ENCODE results near the gene RXFP3.
"Not testable (repeated sequence)": the region's sequence is repeated elsewhere in the genome, so short reads cannot be mapped to it uniquely, and the experiment has no call there.

RXFP3 gene, protein sequence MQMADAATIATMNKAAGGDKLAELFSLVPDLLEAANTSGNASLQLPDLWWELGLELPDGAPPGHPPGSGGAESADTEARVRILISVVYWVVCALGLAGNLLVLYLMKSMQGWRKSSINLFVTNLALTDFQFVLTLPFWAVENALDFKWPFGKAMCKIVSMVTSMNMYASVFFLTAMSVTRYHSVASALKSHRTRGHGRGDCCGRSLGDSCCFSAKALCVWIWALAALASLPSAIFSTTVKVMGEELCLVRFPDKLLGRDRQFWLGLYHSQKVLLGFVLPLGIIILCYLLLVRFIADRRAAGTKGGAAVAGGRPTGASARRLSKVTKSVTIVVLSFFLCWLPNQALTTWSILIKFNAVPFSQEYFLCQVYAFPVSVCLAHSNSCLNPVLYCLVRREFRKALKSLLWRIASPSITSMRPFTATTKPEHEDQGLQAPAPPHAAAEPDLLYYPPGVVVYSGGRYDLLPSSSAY

DNA sequence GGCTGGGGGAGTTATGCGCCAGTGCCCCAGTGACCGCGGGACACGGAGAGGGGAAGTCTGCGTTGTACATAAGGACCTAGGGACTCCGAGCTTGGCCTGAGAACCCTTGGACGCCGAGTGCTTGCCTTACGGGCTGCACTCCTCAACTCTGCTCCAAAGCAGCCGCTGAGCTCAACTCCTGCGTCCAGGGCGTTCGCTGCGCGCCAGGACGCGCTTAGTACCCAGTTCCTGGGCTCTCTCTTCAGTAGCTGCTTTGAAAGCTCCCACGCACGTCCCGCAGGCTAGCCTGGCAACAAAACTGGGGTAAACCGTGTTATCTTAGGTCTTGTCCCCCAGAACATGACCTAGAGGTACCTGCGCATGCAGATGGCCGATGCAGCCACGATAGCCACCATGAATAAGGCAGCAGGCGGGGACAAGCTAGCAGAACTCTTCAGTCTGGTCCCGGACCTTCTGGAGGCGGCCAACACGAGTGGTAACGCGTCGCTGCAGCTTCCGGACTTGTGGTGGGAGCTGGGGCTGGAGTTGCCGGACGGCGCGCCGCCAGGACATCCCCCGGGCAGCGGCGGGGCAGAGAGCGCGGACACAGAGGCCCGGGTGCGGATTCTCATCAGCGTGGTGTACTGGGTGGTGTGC lies at the start of gene RXFP3:
RXFP3 (plus strand) TSS at position 6 of the 636 bp plus-strand sequence; CDS start at position 361, 355 bp downstream.
- DNase-seq, result no peak

DNA sequence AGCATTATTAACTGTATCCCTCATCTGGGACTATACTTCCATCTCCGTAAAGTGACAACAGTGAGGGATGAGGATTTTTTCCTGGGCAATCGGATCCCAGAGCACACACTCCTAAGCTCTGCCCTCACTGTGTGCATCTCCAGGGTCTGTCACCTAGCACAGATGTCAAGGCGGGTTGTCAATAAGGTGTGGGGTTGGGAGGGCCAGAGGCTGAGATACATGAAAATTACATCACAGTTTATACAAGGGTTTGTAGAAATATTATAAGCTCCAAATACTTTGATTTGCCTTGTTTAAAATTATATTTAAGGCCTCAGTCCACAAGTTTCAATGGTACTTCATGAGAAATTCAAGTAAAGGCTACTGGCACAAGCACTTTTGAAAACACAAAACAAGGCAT lies 48.9 kb upstream of the RXFP3 start:
- no peak for DNase-seq

GRCh38 chr5:33888587-33888986 lies 47.6 kb upstream of the RXFP3 start:
- DNase-seq, result no peak

- no peak for DNase-seq
Observed at GRCh38 chr5:33890131-33891032, 45.8 kb upstream of the RXFP3 start.

GRCh38 chr5:33891446-33891787 lies 44.8 kb upstream of the RXFP3 start:
- DNase-seq, result no peak

GRCh38 chr5:33891788-33892619 lies 44.2 kb upstream of the RXFP3 start, which contains the start of gene ADAMTS12:
TSS of gene ADAMTS12 (minus strand) at chr5:33891990. CDS start at chr5:33891856, 134 bp downstream.
- no peak for DNase-seq

DNA sequence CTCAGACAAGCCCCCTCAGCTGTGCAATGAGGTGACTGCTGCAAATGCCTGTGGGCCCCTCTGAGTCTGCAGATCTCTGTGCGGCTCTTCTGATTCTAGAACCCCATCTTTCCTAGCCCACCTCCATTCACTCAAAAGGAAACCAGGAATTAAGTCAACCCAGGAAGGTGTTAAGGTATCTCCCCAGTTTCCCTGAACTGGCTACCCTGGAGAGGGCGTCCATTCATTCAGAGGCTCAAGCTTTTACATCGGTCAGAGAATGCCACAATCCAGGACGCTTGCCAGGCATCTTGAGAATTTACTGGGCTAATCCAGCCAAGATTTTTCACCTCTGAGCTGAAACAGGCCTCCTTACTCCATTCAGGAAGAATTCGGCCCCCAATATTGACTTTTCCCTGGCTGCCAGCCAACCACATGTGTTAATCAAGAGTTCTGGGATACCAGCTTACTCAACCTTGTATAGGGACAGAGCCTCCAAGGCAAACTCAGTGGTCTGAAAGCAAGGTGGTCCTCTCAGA lies 43.5 kb upstream of the RXFP3 start:
- no peak for DNase-seq

DNA sequence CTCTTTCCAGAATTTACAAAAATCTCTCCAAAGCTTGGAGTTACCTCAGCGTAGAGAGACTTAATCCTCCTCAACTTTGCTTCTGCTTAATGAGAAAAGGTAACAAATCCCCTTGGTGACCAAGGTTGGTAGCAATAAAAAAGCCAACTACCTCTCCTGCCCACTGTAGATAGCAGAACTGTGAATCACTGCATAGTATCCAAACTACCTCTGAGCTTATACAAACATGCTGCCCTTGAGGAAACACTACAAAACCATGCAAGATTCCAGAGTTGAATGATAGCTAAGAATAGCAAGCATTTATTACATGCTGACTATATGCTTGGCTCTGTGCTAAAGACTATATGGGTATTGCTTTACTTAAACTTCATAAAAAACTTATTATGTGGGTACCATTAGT lies 41.6 kb upstream of the RXFP3 start:
- no peak for DNase-seq

DNA sequence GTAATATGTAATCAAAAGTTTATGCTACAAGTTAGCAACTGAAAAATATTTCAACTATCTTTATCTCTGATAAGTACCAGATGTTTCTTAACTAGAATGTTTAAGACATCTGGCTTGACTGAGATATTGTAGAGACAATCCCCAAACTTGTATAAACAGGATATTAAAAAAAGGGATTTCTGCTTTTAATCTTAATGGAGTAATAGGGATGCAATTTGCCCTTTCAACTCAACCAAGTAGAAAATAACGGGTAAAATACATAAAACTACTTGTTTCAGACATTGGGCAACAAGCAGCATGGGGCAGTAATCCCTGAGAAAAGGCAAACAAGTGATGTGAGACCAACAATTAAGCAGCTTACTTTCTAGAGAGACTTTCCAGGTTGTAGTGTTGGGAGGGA lies 35.0 kb upstream of the RXFP3 start:
- no peak for DNase-seq

DNA sequence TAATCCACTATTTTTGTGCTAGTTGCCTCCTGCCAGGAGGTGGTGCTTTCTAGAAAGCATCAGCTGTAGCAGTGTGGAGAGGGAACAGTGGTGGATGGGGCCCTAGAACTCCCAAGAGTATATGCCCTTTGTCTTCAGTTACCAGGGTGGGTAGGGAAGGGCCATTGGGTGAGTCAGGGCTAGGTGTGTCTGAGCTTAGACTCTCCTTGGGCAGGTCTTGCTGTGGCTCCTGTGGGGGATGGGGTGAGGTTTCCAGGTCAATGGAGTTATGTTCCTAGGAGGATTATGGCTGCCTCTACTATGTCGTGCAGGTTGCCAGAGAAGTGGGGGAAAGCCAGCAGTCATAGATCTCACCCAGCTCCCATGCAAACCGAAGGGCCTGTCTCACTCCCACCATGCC lies 33.1 kb upstream of the RXFP3 start:
- DNase-seq, result no peak

- DNase-seq, result no peak
Observed at GRCh38 chr5:33905381-33905780, 30.8 kb upstream of the RXFP3 start.

GRCh38 chr5:33906248-33906647 lies 29.9 kb upstream of the RXFP3 start:
- DNase-seq, result not testable (repeated sequence)

GRCh38 chr5:33914844-33915243 lies 21.3 kb upstream of the RXFP3 start:
- DNase-seq, result not testable (repeated sequence)

GRCh38 chr5:33921002-33921401 lies 15.2 kb upstream of the RXFP3 start:
- DNase-seq, result no peak

DNA sequence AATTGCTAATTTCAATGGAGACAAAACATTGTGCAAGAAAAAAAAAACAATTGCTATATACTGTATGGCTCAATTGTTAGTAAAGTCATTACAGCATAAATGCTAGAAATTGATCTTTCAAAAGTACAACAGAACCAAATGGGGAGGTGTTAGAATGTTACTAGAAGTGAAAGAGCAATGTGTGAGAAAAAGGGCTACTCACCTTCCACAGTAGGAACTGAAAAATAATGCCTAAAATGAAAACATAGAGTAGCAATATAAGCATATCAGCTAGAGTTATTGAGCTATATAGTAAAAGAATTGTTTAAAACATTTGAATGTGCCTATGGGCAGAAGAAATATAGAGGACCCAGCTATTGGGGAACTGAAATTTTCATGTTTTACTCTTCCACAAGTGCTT lies 10.9 kb upstream of the RXFP3 start:
- DNase-seq, result no peak

DNA sequence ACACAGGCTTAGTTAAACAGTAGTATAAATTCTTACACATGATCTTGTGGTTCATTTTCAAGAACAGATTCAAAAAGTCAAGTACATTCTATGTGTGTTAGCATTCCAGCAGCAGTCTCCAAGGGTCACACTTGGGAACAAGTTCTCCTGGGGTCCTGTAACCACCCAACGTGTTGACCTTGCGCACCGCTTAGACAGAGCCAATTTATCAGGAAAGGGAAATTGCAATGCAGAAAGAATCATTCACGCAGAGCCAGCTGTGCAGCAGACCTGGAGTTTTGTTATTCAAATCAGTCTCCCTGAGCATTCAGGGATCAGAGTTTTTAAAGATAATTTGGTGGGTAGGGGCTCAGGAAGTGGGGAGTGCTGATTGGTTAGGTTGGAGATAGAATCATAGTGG lies 8.5 kb upstream of the RXFP3 start:
- DNase-seq, result no peak

DNA sequence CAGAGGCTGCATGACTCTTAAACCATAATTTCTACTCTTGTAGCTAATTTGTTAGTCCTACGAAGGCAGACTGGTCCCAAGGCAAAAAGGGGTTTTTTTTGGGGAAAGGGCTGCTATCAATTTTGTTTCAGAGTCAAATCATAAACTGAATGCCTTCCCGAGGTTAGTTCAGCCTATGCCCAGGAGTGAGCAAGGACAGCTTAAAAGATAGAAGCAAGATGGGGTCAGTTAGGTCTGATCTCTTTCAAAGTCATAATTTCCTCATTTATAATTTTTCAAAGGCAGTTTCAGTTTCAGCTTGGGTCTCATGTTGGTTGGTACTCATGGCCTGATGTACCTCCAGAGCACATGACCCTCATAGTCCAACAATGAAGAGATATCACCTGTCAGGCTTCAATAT lies 7.9 kb upstream of the RXFP3 start:
- no peak for DNase-seq

- no peak for DNase-seq
Observed at GRCh38 chr5:33929925-33930690, 6.1 kb upstream of the RXFP3 start.

- no peak for DNase-seq
Observed at GRCh38 chr5:33931136-33931535, 5.0 kb upstream of the RXFP3 start.

DNA sequence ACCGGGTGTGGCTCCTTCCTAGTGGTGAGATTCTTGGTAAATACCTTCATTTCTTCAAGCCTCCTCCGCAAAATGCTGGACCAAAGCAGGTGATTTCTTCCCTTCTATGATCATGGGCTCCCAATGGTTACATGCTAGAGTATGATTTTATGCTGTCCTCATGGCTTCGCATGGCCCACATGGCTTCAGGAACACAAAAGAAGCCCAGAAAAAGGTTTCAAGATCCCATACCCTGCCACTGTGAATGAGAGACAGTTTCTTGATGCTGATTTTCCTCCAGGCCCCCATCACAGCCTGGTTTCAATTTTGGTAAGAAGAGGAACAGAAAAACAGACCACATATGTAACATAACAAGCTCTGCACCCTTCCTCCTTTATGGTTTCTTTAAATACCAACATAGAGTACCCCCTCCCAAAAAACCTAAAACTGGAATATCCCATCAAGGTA lies 2.4 kb upstream of the RXFP3 start:
- no peak for DNase-seq

- DNase-seq, result no peak
Observed at GRCh38 chr5:33934176-33934575, 2.0 kb upstream of the RXFP3 start.
